Measurements from ENCODE around the gene AHCYL1.

AHCYL1 gene

GRCh38 chr1:109969907-109970306 is 14.7 kb upstream of the AHCYL1 start:
- no peak overlapping the region for H3K4me3 ChIP-seq (ENCODE audit: low read depth, low read length)
- ChIA-PET POLR2A (no interaction called here), CTCF (interaction anchor here (1.0 to 1.7 kb wide), 2 partner anchors 14 to 195 kb away, joined by 3 to 9 read pairs; partner anchors contain the start of gene AHCYL1)
- no peak for TF ChIP-seq CTCF (IDR thresholded peaks at IDR 0.05; ENCODE audit: insufficient read depth, low read length, missing control alignments)
- DNase-seq (ENCODE audit: low read depth, low spot score) = no peak

GRCh38 chr1:109971559-109971958 is 13.0 kb upstream of the AHCYL1 start:
- TF ChIP-seq CTCF (IDR thresholded peaks at IDR 0.05; ENCODE audit: insufficient read depth, low read length, missing control alignments) = no peak
- POLR2A ChIA-PET = no interaction called here

GRCh38 chr1:109974191-109974590 is 10.4 kb upstream of the AHCYL1 start:
- no peak overlapping the region for H3K4me3 ChIP-seq (ENCODE audit: low read depth, low read length)
- DNase-seq (ENCODE audit: low read depth, low spot score) = no peak
- CTCF ChIA-PET = interaction anchor here (1.4 to 18.3 kb wide), 4 partner anchors 8 to 193 kb away, joined by 3 to 1425 read pairs (median 20); partner anchors contain the start of gene AHCYL1
- POLR2A ChIA-PET = no interaction called here
- no peak for TF ChIP-seq CTCF (IDR thresholded peaks at IDR 0.05; ENCODE audit: insufficient read depth, low read length, missing control alignments)

More at GRCh38 chr1:109971559-109971958, 13.0 kb upstream of the AHCYL1 start:
- H3K4me3 ChIP-seq (ENCODE audit: low read depth, low read length) = no peak overlapping the region
- DNase-seq (ENCODE audit: low read depth, low spot score) = no peak
- CTCF ChIA-PET = interaction anchor here (1.2 to 18.3 kb wide), 4 partner anchors 13 to 331 kb away, joined by 3 to 1425 read pairs (median 12); partner anchors contain the start of gene AHCYL1

GRCh38 chr1:109975718-109976117 is 8.8 kb upstream of the AHCYL1 start:
- POLR2A ChIA-PET = interaction anchor here (1.1 kb wide), 1 partner anchor 9 kb away, joined by 3 read pairs; the partner anchor contains the start of gene AHCYL1
- H3K4me3 ChIP-seq (ENCODE audit: low read depth, low read length) = no peak overlapping the region
- peak; percentile 59 for DNase-seq (ENCODE audit: low read depth, low spot score)
- CTCF ChIA-PET = interaction anchor here (1.2 to 18.3 kb wide), 4 partner anchors 9 to 336 kb away, joined by 3 to 1425 read pairs (median 18); partner anchors contain the start of gene AHCYL1
- no peak for TF ChIP-seq CTCF (IDR thresholded peaks at IDR 0.05; ENCODE audit: insufficient read depth, low read length, missing control alignments)

GRCh38 chr1:109976762-109977161 is 7.8 kb upstream of the AHCYL1 start:
- ChIA-PET CTCF (interaction anchor here (1.3 to 18.3 kb wide), 3 partner anchors 8 to 335 kb away, joined by 3 to 1425 read pairs (median 32); partner anchors contain the start of gene AHCYL1), POLR2A (no interaction called here)
- no peak for TF ChIP-seq CTCF (IDR thresholded peaks at IDR 0.05; ENCODE audit: insufficient read depth, low read length, missing control alignments)

GRCh38 chr1:109977225-109977624 is 7.3 kb upstream of the AHCYL1 start:
- no peak for DNase-seq (ENCODE audit: low read depth, low spot score)
- ChIA-PET POLR2A (no interaction called here), CTCF (interaction anchor here (1.1 to 18.3 kb wide), 4 partner anchors 19 to 337 kb away, joined by 3 to 1425 read pairs (median 5); no protein-coding TSS in a partner anchor)
- H3K4me3 ChIP-seq (ENCODE audit: low read depth, low read length) = no peak overlapping the region
- no peak for TF ChIP-seq CTCF (IDR thresholded peaks at IDR 0.05; ENCODE audit: insufficient read depth, low read length, missing control alignments)

More at GRCh38 chr1:109976762-109977161, 7.8 kb upstream of the AHCYL1 start:
- no peak for DNase-seq (ENCODE audit: low read depth, low spot score)
- H3K4me3 ChIP-seq (ENCODE audit: low read depth, low read length) = no peak overlapping the region

Measured in AG04449 (cell line).